GM23248 (cell line): ENCODE results near the gene PTPRR. TPM values are rescaled to one million over a fixed set of nuclear protein-coding genes. Genes with fewer than 3 reads are reported as not detected.

Experiments used
- DNase-seq: peaks from one replicate; pipeline ENCODE4 v3.0.0-alpha.2; 2015
- H2AFZ ChIP-seq: fragments of 200-600 bp; sonication (generic); 2 replicates; pipeline ENCODE4 v1.6.1; 2016; ENCODE audit warnings: antibody characterized with exemption
- H3F3A ChIP-seq: fragments of 200-600 bp; sonication (generic); 2 replicates; pipeline ENCODE4 v1.6.1; 2016; ENCODE audit warnings: mild to moderate bottlenecking, antibody characterized with exemption, mixed run types; ENCODE audit not compliant: insufficient read depth
- H3K27ac ChIP-seq: fragments of 200-600 bp; sonication (generic); 2 replicates; pipeline ENCODE4 v1.5.1; 2016; ENCODE audit warnings: mild to moderate bottlenecking
- H3K27me3 ChIP-seq: fragments of 200-600 bp; sonication (generic); replicated peaks from 2 replicates; pipeline ENCODE4 v1.6.1; 2016; ENCODE audit warnings: mild to moderate bottlenecking; ENCODE audit not compliant: insufficient read depth
- H3K36me3 ChIP-seq: fragments of 200-600 bp; sonication (generic); 2 replicates; pipeline ENCODE4 v1.6.1; 2016; ENCODE audit warnings: low read depth, mild to moderate bottlenecking
- H3K4me1 ChIP-seq: fragments of 200-600 bp; sonication (generic); 2 replicates; pipeline ENCODE4 v1.6.1; 2016; ENCODE audit warnings: mild to moderate bottlenecking; ENCODE audit not compliant: insufficient read depth
- H3K4me2 ChIP-seq: fragments of 200-600 bp; sonication (generic); one replicate; pipeline ENCODE4 v1.6.1; 2016; ENCODE audit warnings: mild to moderate bottlenecking; ENCODE audit not compliant: unreplicated experiment
- H3K4me3 ChIP-seq: fragments of 200-600 bp; sonication (generic); 2 replicates; pipeline ENCODE4 v1.5.1; 2016; ENCODE audit warnings: mild to moderate bottlenecking
- H3K79me2 ChIP-seq: fragments of 200-600 bp; sonication (generic); 2 replicates; pipeline ENCODE4 v1.6.1; 2016; ENCODE audit warnings: mild to moderate bottlenecking; ENCODE audit not compliant: insufficient read depth
- H3K9ac ChIP-seq: fragments of 200-600 bp; sonication (generic); 2 replicates; pipeline ENCODE4 v1.6.1; 2016; ENCODE audit warnings: mild to moderate bottlenecking
- H3K9me2 ChIP-seq: fragments of 200-600 bp; sonication (generic); 2 replicates; pipeline ENCODE4 v1.6.1; 2016; ENCODE audit warnings: mixed run types, mild to moderate bottlenecking, moderate library complexity; ENCODE audit not compliant: insufficient read depth
- H3K9me3 ChIP-seq: fragments of 200-600 bp; sonication (generic); one replicate; pipeline ENCODE4 v1.6.1; 2017; ENCODE audit warnings: low read depth
- H4K20me1 ChIP-seq: fragments of 200-600 bp; sonication (generic); 2 replicates; pipeline ENCODE4 v1.6.0; 2016; ENCODE audit not compliant: insufficient read depth
- EZH2 ChIP-seq: fragments of 200-600 bp; sonication (generic); IDR thresholded peaks from 2 replicates; pipeline ENCODE4 v1.6.1; 2018; ENCODE audit warnings: antibody characterized with exemption, mild to moderate bottlenecking; ENCODE audit not compliant: insufficient read depth, poor library complexity, severe bottlenecking
- EZH2phosphoT487 ChIP-seq: fragments of 200-600 bp; sonication (generic); IDR thresholded peaks from 2 replicates; pipeline ENCODE4 v1.6.1; 2018; ENCODE audit warnings: antibody characterized with exemption, moderate library complexity, mild to moderate bottlenecking, low read depth; ENCODE audit not compliant: insufficient read depth
- WGBS, 2 experiments: methylation state at CpG; one replicate each; pipeline ENCODE4 v1.1.6; 2015 to 2017; ENCODE audit warnings: low lambda C conversion rate in 2 of 2, low coverage in 1 of 2; ENCODE audit errors: missing lambda C conversion rate in 2 of 2; 5-methylcytosine and 5-hydroxymethylcytosine counted together
- in situ Hi-C: fragments of 300-500 bp; cut with MboI; formaldehyde crosslinking; loops from 2 replicates; pipeline ENCODE4 v1.15.0; 2020
- polyA plus RNA-seq: library from polyadenylated mRNA; unstranded; fragments of >200 nt; fragmentation: Nextera tagmentation; extraction: Ambion mirVana; gene quantifications from 2 replicates; pipeline ENCODE4 v1.2.1, GENCODE V29; 2016
- total RNA-seq: library from RNA; depleted of rRNA; stranded (reverse); fragments of >200 nt; shearing (Covaris generic); gene quantifications from 2 replicates; pipeline ENCODE4 v1.2.3, GENCODE V29; 2014

The PTPRR gene
- total and polyA plus RNA-seq, 2 experiments from 2014 or later = 1.1 to 1.2 TPM

DNA sequence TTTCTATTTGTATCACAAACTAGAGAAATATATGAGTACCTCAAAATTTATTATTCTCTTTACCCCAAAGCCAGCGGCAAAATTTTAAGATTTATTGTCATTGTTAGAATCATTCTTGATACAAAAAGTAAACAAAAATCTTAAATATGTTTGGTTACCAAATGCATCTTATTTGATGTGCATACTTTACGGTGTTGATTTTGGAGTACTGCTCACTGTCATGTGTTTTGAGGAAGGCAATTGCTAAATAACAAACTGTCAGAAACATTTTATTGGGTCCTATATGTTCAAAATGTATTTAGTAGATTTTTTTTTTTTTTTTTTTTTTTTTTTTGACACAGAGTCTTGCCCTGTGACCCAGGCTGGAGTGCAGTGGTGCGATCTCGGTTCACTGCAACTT, 124.9 kb downstream of the PTPRR start:
- H3K27me3 ChIP-seq = peaks cover 3% of the 10 kb centered on the region; the same call in 1 of the 2 replicates
- H3K27ac ChIP-seq = no peak overlapping the region
- H3K4me3 ChIP-seq = no peak overlapping the region
- no peaks in the 10 kb centered on the region for H3K36me3 ChIP-seq
- in situ Hi-C loops = no loop called here
- no peaks in the 10 kb centered on the region for H3K9me2 ChIP-seq
- TF ChIP-seq EZH2phosphoT487 = no peak
- no peak for TF ChIP-seq EZH2
- H4K20me1 ChIP-seq = no peaks in the 10 kb centered on the region
- 82% methylated on average over 4 of the region's 4 CpGs for WGBS, 2 experiments
- H3K9ac ChIP-seq = no peak overlapping the region
- no peaks in the 10 kb centered on the region for H3K79me2 ChIP-seq
- H2AFZ ChIP-seq = no peak overlapping the region
- H3K4me1 ChIP-seq = no peaks in the 10 kb centered on the region
- DNase-seq = no peak
- H3K9me3 ChIP-seq = no peaks in the 10 kb centered on the region
- H3K4me2 ChIP-seq = no peak overlapping the region
- no peaks in the 10 kb centered on the region for H3F3A ChIP-seq

DNA sequence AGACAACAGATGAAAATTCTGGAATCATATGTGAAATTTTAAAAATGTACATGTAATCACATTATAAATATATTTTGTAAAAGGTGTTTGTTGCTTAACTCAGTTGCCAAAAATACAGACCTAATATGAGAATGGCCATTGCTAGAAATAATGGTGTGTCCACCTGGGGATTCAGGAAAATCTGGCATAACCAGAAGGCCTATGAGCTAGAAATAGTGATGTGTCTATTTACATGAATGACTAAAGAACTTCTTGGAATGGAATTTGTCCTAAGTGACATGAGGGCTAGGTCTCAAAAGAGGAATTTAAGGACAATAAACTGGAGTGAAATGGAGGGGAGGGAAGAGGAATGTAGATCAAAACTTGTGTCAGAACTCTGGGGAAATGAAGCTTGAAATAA, 126.4 kb downstream of the PTPRR start:
- Histone ChIP-seq H3K4me3 (no peak overlapping the region), H3K9me3 (no peaks in the 10 kb centered on the region), H3K36me3 (no peaks in the 10 kb centered on the region), H2AFZ (no peak overlapping the region), H3K79me2 (no peaks in the 10 kb centered on the region), H3K4me2 (no peak overlapping the region), H3K4me1 (no peaks in the 10 kb centered on the region), H3K9ac (no peak overlapping the region), H3K27me3 (0 out of 2 replicates have a peak, but pooled peaks cover 6% of the 10 kb centered on the region), H3K9me2 (no peaks in the 10 kb centered on the region), H3K27ac (no peak overlapping the region), H4K20me1 (no peaks in the 10 kb centered on the region), H3F3A (no peaks in the 10 kb centered on the region)
- in situ Hi-C loops = no loop called here
- TF ChIP-seq EZH2phosphoT487 = no peak
- no peak for TF ChIP-seq EZH2
- no peak for DNase-seq

DNA sequence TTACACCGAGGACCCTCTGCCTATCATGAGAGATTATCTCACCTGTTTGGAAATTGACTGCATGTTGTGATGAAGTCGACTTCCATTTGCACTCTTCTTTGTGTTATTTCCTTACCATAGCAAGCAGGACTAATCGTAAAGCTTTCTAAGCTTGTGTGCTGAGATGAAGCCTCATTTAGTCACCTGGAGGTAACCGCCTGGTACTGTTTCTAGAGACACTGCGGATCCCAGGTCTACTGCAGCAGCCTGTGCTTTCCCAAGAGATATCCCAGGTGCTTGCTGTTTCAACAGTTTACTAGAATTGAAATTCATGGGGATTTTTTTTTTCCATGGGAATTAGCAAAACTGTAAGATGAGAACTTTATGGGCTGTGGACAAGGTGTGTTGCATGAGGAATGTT, 131.8 kb downstream of the PTPRR start:
- Histone ChIP-seq H3K9ac (no peak overlapping the region), H3K36me3 (no peaks in the 10 kb centered on the region), H3K79me2 (no peaks in the 10 kb centered on the region), H3K9me3 (no peaks in the 10 kb centered on the region), H3K9me2 (no peaks in the 10 kb centered on the region), H3K27me3 (0 out of 2 replicates have a peak, but pooled peaks cover 11% of the 10 kb centered on the region), H4K20me1 (no peaks in the 10 kb centered on the region), H3K4me2 (no peak overlapping the region), H3K4me1 (no peaks in the 10 kb centered on the region), H3K27ac (no peak overlapping the region), H3F3A (no peaks in the 10 kb centered on the region), H3K4me3 (no peak overlapping the region), H2AFZ (no peak overlapping the region)
- 41 to 43% methylated on average over 5 of the region's 5 CpGs for WGBS, 2 experiments
- DNase-seq = no peak
- in situ Hi-C loops = no loop called here
- TF ChIP-seq EZH2phosphoT487 (no peak), EZH2 (no peak)

DNA sequence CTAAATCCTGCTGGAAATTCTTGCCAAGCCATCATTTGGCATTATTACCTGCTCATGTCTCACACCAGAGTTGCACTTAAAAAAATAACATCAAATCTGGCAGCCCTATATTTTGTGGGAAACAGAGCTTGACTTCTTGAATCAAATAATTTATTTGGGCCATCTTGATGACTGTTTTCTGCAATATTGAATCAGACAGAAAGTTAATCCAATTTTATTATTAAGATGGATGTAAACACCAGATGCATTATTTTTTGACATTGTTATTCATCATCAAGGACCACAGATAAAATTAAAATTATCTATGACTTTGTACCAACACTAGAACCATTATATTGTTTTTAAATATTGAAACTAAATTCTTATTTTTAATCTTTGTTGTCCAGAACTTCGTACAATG, 132.9 kb downstream of the PTPRR start:
- Histone ChIP-seq H3F3A (no peaks in the 10 kb centered on the region), H3K9me3 (no peaks in the 10 kb centered on the region), H3K4me1 (no peaks in the 10 kb centered on the region), H3K9me2 (no peaks in the 10 kb centered on the region), H3K9ac (no peak overlapping the region), H3K27ac (no peak overlapping the region), H2AFZ (no peak overlapping the region), H3K79me2 (no peaks in the 10 kb centered on the region), H4K20me1 (no peaks in the 10 kb centered on the region), H3K36me3 (no peaks in the 10 kb centered on the region), H3K4me3 (no peak overlapping the region), H3K27me3 (0 out of 2 replicates have a peak, but pooled peaks cover 11% of the 10 kb centered on the region), H3K4me2 (no peak overlapping the region)
- DNase-seq = no peak
- in situ Hi-C loops = no loop called here
- WGBS, 2 experiments = 31 to 40% methylated on average over 1 of the region's 1 CpG
- no peak for TF ChIP-seq EZH2phosphoT487
- no peak for TF ChIP-seq EZH2

DNA sequence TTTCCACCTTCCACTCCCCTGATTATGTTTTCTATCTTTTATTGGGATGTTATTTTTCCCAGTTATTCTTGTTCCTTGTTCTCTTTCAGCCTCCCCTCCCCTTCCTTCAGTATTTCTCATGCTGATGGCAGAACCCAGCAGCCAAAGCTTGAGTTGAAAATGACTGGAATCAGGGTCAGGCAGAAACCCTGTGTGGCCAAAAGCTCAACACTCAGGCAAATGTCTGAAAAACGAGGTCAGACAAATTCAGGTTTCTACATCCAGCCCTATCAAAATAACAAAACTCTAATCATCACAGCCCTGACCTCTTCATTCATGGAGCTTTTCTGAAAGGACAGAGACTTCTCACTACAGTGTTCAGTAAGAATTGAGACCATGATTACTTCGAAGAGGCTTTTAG, 134.6 kb downstream of the PTPRR start:
- no peak for TF ChIP-seq EZH2phosphoT487
- no peak for TF ChIP-seq EZH2
- Histone ChIP-seq H2AFZ (no peak overlapping the region), H3K4me3 (no peak overlapping the region), H3K9me2 (no peaks in the 10 kb centered on the region), H3F3A (no peaks in the 10 kb centered on the region), H3K27ac (no peak overlapping the region), H3K36me3 (no peaks in the 10 kb centered on the region), H3K4me2 (no peak overlapping the region), H3K4me1 (no peaks in the 10 kb centered on the region), H3K27me3 (0 out of 2 replicates have a peak, but pooled peaks cover 11% of the 10 kb centered on the region), H3K79me2 (no peaks in the 10 kb centered on the region), H3K9ac (no peak overlapping the region), H3K9me3 (no peaks in the 10 kb centered on the region), H4K20me1 (no peaks in the 10 kb centered on the region)
- WGBS, 2 experiments = 19 to 40% methylated on average over 2 of the region's 2 CpGs
- in situ Hi-C loops = no loop called here
- DNase-seq = no peak
